Measurements from ENCODE around the gene ING5. TPM values are rescaled to one million over a fixed set of nuclear protein-coding genes. Genes with fewer than 3 reads are reported as not detected.

Gene ING5
- total RNA-seq, 1 donor from 2014 or later: 48.8 TPM

GRCh38 chr2:241736111-241736510, 34.3 kb downstream of the ING5 start:
- H3K4me1 Mint-ChIP-seq (ENCODE audit: unreplicated experiment): peaks cover 12% of the 10 kb centered on the region
- H3K27me3 Mint-ChIP-seq: no peaks in the 10 kb centered on the region
- TF ChIP-seq, protein P1, sequence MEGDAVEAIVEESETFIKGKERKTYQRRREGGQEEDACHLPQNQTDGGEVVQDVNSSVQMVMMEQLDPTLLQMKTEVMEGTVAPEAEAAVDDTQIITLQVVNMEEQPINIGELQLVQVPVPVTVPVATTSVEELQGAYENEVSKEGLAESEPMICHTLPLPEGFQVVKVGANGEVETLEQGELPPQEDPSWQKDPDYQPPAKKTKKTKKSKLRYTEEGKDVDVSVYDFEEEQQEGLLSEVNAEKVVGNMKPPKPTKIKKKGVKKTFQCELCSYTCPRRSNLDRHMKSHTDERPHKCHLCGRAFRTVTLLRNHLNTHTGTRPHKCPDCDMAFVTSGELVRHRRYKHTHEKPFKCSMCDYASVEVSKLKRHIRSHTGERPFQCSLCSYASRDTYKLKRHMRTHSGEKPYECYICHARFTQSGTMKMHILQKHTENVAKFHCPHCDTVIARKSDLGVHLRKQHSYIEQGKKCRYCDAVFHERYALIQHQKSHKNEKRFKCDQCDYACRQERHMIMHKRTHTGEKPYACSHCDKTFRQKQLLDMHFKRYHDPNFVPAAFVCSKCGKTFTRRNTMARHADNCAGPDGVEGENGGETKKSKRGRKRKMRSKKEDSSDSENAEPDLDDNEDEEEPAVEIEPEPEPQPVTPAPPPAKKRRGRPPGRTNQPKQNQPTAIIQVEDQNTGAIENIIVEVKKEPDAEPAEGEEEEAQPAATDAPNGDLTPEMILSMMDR (conservative IDR thresholded peaks at IDR 0.05): no peak
- peak overlapping the region; percentile 89 for H3K4me3 Mint-ChIP-seq
- no peak overlapping the region for H3K27ac Mint-ChIP-seq
- no peak for DNase-seq (ENCODE audit: extremely low spot score, unreplicated experiment)
- H3K36me3 Mint-ChIP-seq: no peaks in the 10 kb centered on the region
- no peaks in the 10 kb centered on the region for H3K9me3 Mint-ChIP-seq

DNA sequence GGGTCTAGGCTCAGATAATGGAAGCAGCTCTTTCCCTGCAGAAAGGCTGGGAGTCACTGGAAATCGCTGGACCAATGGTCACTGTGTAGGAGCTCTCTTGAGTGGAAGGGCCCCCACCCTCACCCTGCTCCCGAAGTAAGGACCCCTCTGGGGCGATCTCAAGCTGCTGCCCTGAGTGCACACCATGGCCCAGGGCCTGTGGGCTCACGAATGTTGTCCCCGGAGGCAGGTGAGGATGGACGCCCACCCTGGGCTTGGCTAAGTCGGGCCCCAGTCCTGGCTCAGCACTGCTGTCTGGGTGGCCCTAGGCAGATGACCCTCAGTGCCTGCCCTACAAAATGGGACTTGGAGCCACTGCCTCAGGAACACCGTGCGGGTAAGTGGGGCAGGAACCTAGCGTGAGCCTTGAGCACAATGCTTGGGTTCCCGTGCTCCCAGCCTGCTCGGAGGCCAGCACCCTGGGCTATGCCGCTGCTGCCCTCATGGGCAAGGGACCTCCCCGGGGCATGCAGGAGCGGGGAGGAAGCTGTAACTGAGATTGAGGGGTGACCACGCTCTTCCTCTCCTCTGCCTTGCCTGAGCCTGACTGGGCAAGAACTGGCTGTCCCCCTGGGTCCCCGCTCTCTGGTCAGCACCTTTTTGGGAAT, 36.3 kb downstream of the ING5 start:
- no peak for DNase-seq (ENCODE audit: extremely low spot score, unreplicated experiment)
- no peaks in the 10 kb centered on the region for H3K27me3 Mint-ChIP-seq
- no peak overlapping the region for H3K27ac Mint-ChIP-seq
- TF ChIP-seq, protein P1 (conservative IDR thresholded peaks at IDR 0.05): no peak
- H3K4me3 Mint-ChIP-seq: peak overlapping the region; percentile 55
- H3K4me1 Mint-ChIP-seq (ENCODE audit: unreplicated experiment): peaks cover 12% of the 10 kb centered on the region
- no peaks in the 10 kb centered on the region for H3K36me3 Mint-ChIP-seq
- no peaks in the 10 kb centered on the region for H3K9me3 Mint-ChIP-seq

- Mint-ChIP-seq H3K36me3 (no peaks in the 10 kb centered on the region), H3K4me1 (ENCODE audit: unreplicated experiment) (peaks cover 12% of the 10 kb centered on the region), H3K4me3 (no peak overlapping the region), H3K27ac (no peak overlapping the region), H3K27me3 (no peaks in the 10 kb centered on the region), H3K9me3 (no peaks in the 10 kb centered on the region)
- DNase-seq (ENCODE audit: extremely low spot score, unreplicated experiment): no peak
- TF ChIP-seq, protein P1 (conservative IDR thresholded peaks at IDR 0.05): no peak
Observed at GRCh38 chr2:241739177-241739576, 37.3 kb downstream of the ING5 start.

GRCh38 chr2:241739651-241740050, 37.8 kb downstream of the ING5 start:
- Mint-ChIP-seq H3K27me3 (no peaks in the 10 kb centered on the region), H3K27ac (no peak overlapping the region), H3K9me3 (no peaks in the 10 kb centered on the region), H3K4me1 (ENCODE audit: unreplicated experiment) (peaks cover 12% of the 10 kb centered on the region), H3K4me3 (no peak overlapping the region), H3K36me3 (no peaks in the 10 kb centered on the region)
- no peak for DNase-seq (ENCODE audit: extremely low spot score, unreplicated experiment)
- TF ChIP-seq, protein P1 (conservative IDR thresholded peaks at IDR 0.05): no peak

- Mint-ChIP-seq H3K4me1 (ENCODE audit: unreplicated experiment) (peaks cover 8% of the 10 kb centered on the region), H3K4me3 (no peak overlapping the region), H3K9me3 (peaks cover 7% of the 10 kb centered on the region), H3K27me3 (no peaks in the 10 kb centered on the region), H3K36me3 (peaks cover 11% of the 10 kb centered on the region), H3K27ac (no peak overlapping the region)
- TF ChIP-seq, protein P1 (conservative IDR thresholded peaks at IDR 0.05): no peak
- DNase-seq (ENCODE audit: extremely low spot score, unreplicated experiment): no peak
Observed at GRCh38 chr2:241741016-241741415, 39.2 kb downstream of the ING5 start.

Data from type B pancreatic cell (in vitro differentiated cells).